ENCODE data around the gene SLC38A10. TPM values are rescaled to one million over a fixed set of nuclear protein-coding genes. Genes with fewer than 3 reads are reported as not detected.

The SLC38A10 gene
- polyA plus RNA-seq, 1 of the 3 experiments (the other 2 are of a cell fraction), result 82.2 TPM

DNA sequence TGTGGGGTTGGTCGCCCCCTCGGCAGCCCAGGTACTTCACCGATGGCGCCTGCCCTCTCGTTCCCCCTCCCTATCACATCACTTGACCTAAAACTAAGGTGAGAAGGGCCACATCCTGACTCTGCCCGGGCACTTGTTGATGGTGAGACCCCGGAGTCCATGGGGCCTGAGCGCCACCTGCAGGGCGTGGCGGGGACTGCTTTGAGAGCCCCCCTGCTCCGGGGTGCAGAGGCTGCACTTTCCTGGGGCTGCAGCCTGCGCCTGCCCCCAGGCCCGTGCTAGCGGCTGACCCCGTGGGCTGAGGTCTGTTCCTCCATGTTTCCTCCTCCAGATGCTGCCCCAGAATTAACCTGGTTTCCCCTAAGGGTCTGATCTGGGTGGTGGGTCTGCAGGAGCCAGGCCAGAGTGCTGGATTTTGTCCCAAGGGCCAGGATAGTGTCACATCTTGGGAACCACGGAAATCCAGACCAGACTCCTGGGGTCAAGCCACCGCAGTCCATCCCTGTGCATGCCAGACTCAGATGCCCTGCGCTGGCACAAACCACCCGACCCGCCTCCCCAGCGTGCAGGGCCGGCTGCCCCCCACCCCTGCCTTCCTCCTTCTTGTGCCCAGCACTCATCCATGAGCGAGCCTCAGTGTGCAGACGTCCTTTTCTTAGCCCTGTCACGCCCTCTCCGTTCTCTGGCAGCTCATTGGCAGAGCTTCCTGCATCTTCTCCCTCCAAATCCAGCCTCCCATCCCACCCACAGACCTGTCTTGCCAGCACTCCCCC, 53.3 kb downstream of the SLC38A10 start (continued):
- TF ChIP-seq, protein P1, sequence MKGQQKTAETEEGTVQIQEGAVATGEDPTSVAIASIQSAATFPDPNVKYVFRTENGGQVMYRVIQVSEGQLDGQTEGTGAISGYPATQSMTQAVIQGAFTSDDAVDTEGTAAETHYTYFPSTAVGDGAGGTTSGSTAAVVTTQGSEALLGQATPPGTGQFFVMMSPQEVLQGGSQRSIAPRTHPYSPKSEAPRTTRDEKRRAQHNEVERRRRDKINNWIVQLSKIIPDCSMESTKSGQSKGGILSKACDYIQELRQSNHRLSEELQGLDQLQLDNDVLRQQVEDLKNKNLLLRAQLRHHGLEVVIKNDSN (IDR thresholded peaks at IDR 0.05; ENCODE audit: borderline replicate concordance, low read depth), result no peak
- TF ChIP-seq RFX5 (IDR thresholded peaks at IDR 0.05; ENCODE audit: low read length) (no peak), JUND (IDR thresholded peaks at IDR 0.05) (no peak), SMC3 (IDR thresholded peaks at IDR 0.05; ENCODE audit: low read depth, low read length) (peak; percentile 65), FOSL2 (IDR thresholded peaks at IDR 0.05; ENCODE audit: borderline replicate concordance, low read depth) (no peak), FOXM1 (IDR thresholded peaks at IDR 0.05; ENCODE audit: low read depth) (no peak), GABPA (IDR thresholded peaks at IDR 0.05; ENCODE audit: low read depth) (no peak), EZH2phosphoT487 (IDR thresholded peaks at IDR 0.05; ENCODE audit: borderline replicate concordance, low read depth) (no peak), MXI1 (IDR thresholded peaks at IDR 0.05; ENCODE audit: low read depth, low read length) (no peak)
- TF ChIP-seq, protein P2, sequence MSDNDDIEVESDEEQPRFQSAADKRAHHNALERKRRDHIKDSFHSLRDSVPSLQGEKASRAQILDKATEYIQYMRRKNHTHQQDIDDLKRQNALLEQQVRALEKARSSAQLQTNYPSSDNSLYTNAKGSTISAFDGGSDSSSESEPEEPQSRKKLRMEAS (IDR thresholded peaks at IDR 0.05; ENCODE audit: low read depth), result no peak
- TF ChIP-seq, protein P3, sequence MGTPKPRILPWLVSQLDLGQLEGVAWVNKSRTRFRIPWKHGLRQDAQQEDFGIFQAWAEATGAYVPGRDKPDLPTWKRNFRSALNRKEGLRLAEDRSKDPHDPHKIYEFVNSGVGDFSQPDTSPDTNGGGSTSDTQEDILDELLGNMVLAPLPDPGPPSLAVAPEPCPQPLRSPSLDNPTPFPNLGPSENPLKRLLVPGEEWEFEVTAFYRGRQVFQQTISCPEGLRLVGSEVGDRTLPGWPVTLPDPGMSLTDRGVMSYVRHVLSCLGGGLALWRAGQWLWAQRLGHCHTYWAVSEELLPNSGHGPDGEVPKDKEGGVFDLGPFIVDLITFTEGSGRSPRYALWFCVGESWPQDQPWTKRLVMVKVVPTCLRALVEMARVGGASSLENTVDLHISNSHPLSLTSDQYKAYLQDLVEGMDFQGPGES (IDR thresholded peaks at IDR 0.05; ENCODE audit: low read depth, low read length), result no peak

DNA sequence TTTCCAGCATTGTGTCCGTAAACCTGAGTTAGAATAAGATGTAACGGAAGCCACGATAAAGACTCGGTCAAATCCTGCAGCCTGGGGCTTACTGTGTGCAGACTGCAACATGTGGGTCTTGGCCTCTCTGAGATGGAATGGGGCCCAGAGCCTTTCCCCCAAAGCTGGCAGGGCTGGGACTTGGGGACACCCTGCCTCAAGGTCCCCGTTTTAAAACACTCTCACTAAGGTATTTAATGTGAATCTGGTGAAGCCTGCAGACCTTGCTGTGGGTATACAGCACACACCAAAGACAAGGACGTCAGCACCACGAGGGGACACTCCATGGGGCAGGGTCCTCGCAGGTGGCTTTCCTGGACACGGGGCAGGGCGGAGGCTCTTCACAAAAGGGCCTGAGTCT, 53.9 kb downstream of the SLC38A10 start:
- peaks cover 54% of the 10 kb centered on the region for H3K79me2 ChIP-seq (ENCODE audit: insufficient read depth)
- peak overlapping the region; percentile 99; the same call in 1 of the 2 replicates for H3K4me2 ChIP-seq
- CTCF ChIA-PET, result interaction anchor here (1.1 to 12.8 kb wide), 6 partner anchors 11 to 217 kb away, joined by 3 to 133 read pairs (median 15); no protein-coding TSS in a partner anchor

More for the DNA sequence above, 53.9 kb downstream of the SLC38A10 start:
- no peaks in the 10 kb centered on the region for H3K9me3 ChIP-seq
- no peak overlapping the region for H3K4me3 ChIP-seq (ENCODE audit: low read depth in 2 of 2, low read length in 1 of 2)
- H3K36me3 ChIP-seq (replicated peaks in 1 of 2; ENCODE audit: control insufficient read depth in 1 of 2, insufficient read depth in 2 of 2, low read length in 1 of 2), result peaks cover 0 to 34% of the 10 kb centered on the region in 2 experiments
- H3K9me2 ChIP-seq, result no peaks in the 10 kb centered on the region
- no peak for TF ChIP-seq RAD21 (IDR thresholded peaks at IDR 0.05; ENCODE audit: low read length)
- no peak for TF ChIP-seq NFIC (IDR thresholded peaks at IDR 0.05; ENCODE audit: borderline replicate concordance)
- TF ChIP-seq ELF1 (IDR thresholded peaks at IDR 0.05), result no peak
- no peaks in the 10 kb centered on the region for H3K27me3 ChIP-seq (ENCODE audit: insufficient read depth)
- no peak overlapping the region for H3K9ac ChIP-seq
- no peak overlapping the region for H2AFZ ChIP-seq (ENCODE audit: low read depth)
- H3F3A ChIP-seq (replicated peaks; ENCODE audit: insufficient read depth), result peaks cover 4% of the 10 kb centered on the region
- peaks cover 13% of the 10 kb centered on the region for H4K20me1 ChIP-seq (ENCODE audit: insufficient read depth)
- H3K4me1 ChIP-seq (ENCODE audit: control insufficient read depth in 1 of 2, insufficient read depth in 2 of 2, low read depth in 1 of 2, low read length in 1 of 2), result peaks cover 0 to 57% of the 10 kb centered on the region in 2 experiments; a peak in 2 of 4 replicates
- POLR2A ChIA-PET, result interaction anchor here (2.3 kb wide), 1 partner anchor 18 kb away, joined by 7 read pairs; the partner anchor contains the start of gene CEP131
- 94% methylated on average over 10 of the region's 10 CpGs for WGBS (ENCODE audit: low lambda C conversion rate)
- peak overlapping the region in 1 of 2 experiments; percentile 44; a peak in 1 of 4 replicates for H3K27ac ChIP-seq (ENCODE audit: low read depth in 2 of 2, low read length in 1 of 2)
- DNase-seq, result no peak

All from SK-N-SH (cell line).